GM23248 (cell line): ENCODE results near the gene POMZP3. TPM values are rescaled to one million over a fixed set of nuclear protein-coding genes. Genes with fewer than 3 reads are reported as not detected.

Source experiments
- polyA plus RNA-seq: library from polyadenylated mRNA; unstranded; fragments of >200 nt; fragmentation: Nextera tagmentation; extraction: Ambion mirVana; gene quantifications from 2 replicates; pipeline ENCODE4 v1.2.1, GENCODE V29; 2016
- total RNA-seq: library from RNA; depleted of rRNA; stranded (reverse); fragments of >200 nt; shearing (Covaris generic); gene quantifications from 2 replicates; pipeline ENCODE4 v1.2.3, GENCODE V29; 2014; rRNA removed

POMZP3 gene
- total and polyA plus RNA-seq, 2 experiments from 2014 or later = 5.9 to 16.5 TPM

Other genes starting within 250 kb of the POMZP3 start
- gene SSC4D, start 217.6 kb downstream of the POMZP3 start, total RNA-seq = 0.43 TPM in 1 of 2 replicates, not detected in the other
- gene SSC4D, start 217.6 kb downstream of the POMZP3 start, polyA plus RNA-seq = 0.66 and 0.85 TPM in 2 replicates
- gene ZP3, start 202.3 kb downstream of the POMZP3 start, total RNA-seq = 4.5 and 5.3 TPM in 2 replicates
- 4.9 and 5.6 TPM in 2 replicates for gene ZP3, start 202.3 kb downstream of the POMZP3 start, polyA plus RNA-seq
- gene DTX2, start 165.6 kb downstream of the POMZP3 start, total RNA-seq = 3.8 and 4.3 TPM in 2 replicates
- 9.4 and 9.7 TPM in 2 replicates for gene DTX2, start 165.6 kb downstream of the POMZP3 start, polyA plus RNA-seq
- gene UPK3B, start 116.7 kb downstream of the POMZP3 start, total RNA-seq = 0.11 TPM in 1 of 2 replicates, not detected in the other
- not detected in 2 replicates for gene UPK3B, start 116.7 kb downstream of the POMZP3 start, polyA plus RNA-seq
- gene SPDYE16, start 84.0 kb downstream of the POMZP3 start, total RNA-seq = not detected in 2 replicates
- gene SPDYE16, start 84.0 kb downstream of the POMZP3 start, polyA plus RNA-seq = 0.10 and 0.53 TPM in 2 replicates